Measurements from ENCODE around the gene PPFIA1.

PPFIA1 gene

GRCh38 chr11:70367071-70367470, 96.6 kb downstream of the PPFIA1 start:
- TF ChIP-seq CTCF (IDR thresholded peaks at IDR 0.05), result no peak

- TF ChIP-seq CTCF (IDR thresholded peaks at IDR 0.05), result no peak
Measured at GRCh38 chr11:70368961-70369360, 98.5 kb downstream of the PPFIA1 start.

GRCh38 chr11:70371241-70371640, 100.8 kb downstream of the PPFIA1 start:
- no peak for TF ChIP-seq CTCF (IDR thresholded peaks at IDR 0.05)

- TF ChIP-seq CTCF (IDR thresholded peaks at IDR 0.05), result no peak
Measured at GRCh38 chr11:70372076-70372475, 101.6 kb downstream of the PPFIA1 start.

- TF ChIP-seq CTCF (IDR thresholded peaks at IDR 0.05), result no peak
Measured at GRCh38 chr11:70376621-70377020, 106.1 kb downstream of the PPFIA1 start.

GRCh38 chr11:70377645-70378044, 107.2 kb downstream of the PPFIA1 start:
- TF ChIP-seq CTCF (IDR thresholded peaks at IDR 0.05), result no peak

- TF ChIP-seq CTCF (IDR thresholded peaks at IDR 0.05), result no peak
Measured at GRCh38 chr11:70378506-70379134, 108.1 kb downstream of the PPFIA1 start.

GRCh38 chr11:70381350-70381749, 110.9 kb downstream of the PPFIA1 start:
- TF ChIP-seq CTCF (IDR thresholded peaks at IDR 0.05), result no peak
